Urothelium cell line (cell line): ENCODE measurements around the gene TMEM40.
"Not testable (repeated sequence)": the region's sequence is repeated elsewhere in the genome, so short reads cannot be mapped to it uniquely, and the experiment has no call there.

Experiments
- DNase-seq: peaks from one replicate; pipeline ENCODE4 v3.0.0; 2011; ENCODE audit warnings: low spot score, mixed read lengths
- FAIRE-seq: peaks from 2 replicates; lab custom pipeline; 2011; peaks lifted over from hg19 to GRCh38; lab: Jason Lieb, UNC

TMEM40 gene

DNA sequence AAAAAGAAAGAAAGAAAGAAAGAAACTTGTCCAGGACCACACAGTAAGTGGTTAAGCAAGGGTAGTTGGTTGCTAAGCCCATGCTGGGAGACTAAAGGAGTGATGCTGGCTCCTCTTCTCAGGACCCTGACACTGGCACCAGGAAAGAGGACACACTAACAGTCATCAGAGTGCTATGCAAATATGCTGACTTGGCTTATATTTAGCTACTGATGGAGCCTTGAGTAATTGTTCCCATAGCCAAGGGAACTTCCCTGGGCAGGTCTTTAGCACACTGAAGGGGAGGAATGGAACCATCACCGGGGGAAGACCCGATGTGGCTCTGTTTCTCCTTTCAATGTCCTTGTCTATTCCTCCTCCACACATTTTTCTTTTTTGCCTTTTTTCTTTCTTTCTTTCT is 6.2 kb downstream of the TMEM40 start:
- DNase-seq (no peak), FAIRE-seq (no peak)

DNA sequence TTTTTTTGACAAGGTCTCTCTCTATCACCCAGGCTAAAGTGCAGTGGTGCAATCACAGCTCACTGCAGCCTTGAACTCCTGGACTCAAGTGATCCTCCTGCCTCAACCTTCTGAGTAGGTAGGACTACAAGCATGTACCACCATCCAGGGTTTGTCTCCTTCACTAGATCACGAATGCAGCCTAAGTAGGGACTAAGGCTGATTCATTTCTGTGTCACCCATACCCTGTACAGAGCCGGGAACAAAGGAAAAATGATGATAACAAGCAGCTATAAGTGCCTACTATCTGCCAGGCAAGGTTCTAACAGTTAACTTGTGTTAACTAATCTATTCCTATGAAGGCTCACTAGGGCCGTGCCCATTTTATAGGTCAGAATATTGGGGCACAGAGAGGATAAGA is 7.0 kb downstream of the TMEM40 start:
- no peak for FAIRE-seq
- DNase-seq = no peak

DNA sequence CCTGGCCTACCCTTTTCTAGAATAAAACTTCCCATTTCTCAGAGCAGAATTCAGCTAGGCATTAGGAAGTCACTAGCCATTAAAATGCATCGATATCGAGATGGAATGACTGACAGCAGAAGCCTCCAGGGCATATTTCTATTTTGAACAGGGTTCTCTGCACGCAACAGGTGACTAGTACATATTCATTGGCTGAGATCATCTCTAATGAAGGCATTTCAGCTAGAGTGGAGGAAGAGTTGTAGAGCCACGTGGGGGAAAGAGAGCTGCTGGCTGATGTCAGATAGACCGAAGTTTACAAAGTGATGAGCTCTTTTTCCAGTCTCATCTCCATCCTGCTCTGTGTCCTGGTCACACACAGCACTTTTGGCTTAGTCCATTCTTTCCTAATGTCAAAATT is 7.5 kb downstream of the TMEM40 start:
- no peak for FAIRE-seq
- DNase-seq = peak; percentile 45

DNA sequence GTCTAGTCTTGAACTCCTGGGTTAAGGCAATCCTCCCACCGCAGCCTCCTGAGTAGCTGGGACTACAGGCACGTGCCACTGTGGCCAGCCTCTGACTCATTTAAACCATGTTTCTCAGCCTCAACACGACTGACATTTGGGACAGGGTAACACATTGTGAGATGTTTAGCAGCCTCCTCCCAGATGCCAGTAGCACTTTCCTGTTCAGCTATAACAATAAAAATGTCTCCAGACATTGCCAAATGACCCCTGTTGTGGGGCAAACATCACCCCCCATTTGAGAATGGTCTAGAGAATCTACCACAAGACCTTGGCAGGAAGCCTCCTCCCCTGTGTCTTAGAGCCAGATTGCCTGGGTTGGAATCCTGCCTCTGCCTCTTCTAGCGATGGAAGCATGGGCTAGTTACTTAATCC is 8.4 kb downstream of the TMEM40 start:
- DNase-seq (peak; percentile 68), FAIRE-seq (peak; percentile 30)

DNA sequence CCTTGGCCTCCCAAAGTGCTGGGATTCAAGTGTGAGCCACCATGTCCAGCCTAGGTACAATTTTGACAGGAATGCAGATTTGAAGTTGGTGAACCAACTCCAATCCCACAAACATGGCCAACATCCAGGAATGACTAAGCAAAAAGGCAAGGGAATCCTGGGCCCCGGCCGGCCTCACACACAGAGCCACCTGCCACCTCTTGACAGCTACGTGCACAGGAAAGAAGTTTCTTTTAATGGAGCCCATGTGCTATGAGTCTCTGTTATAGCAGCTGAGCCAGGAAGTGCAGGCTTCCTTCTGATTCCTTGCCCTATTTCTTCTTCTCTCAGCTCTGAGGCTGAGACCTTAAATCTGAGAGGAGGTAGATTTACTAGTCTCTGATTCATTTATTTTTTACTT is 8.8 kb downstream of the TMEM40 start:
- FAIRE-seq = no peak
- peak; percentile 86 for DNase-seq

DNA sequence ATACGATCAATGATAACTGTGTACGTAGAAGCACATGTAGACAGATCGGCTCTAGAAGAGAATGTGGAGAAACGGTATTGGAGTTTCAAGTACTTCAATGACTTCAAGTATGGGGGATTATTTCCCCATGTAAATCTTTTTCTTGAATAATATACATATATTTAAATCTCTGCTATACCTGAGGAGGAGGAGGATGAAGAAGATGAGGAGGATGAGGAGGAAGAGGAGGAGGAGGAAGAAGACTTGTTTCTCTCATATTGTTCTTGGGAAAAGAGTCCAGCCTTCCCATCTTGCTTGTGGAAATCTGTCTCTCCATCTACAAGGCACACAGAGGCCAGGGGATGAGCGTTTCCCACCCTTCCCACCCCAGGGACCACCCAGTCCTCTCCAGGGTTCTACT is 10.6 kb downstream of the TMEM40 start:
- DNase-seq (no peak), FAIRE-seq (no peak)

DNA sequence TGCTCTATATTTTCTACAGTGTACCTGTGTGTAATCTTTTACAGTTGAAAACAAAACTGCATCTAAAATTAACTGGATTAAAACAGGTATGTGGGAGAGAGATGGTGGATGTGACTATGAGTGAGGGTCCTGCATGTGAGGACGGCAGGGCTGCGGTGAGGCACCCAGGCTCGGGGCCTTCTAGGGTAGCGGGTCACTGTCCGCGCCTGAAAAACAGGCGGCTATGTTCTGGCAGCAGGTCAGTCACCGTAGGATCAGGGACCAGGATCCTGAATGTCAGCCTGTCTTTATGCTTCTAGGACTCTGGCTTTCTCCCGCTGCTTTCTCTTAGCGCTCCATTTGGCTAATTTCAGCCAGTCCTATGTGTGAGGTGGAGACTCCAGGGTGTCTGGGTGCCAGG is 12.6 kb downstream of the TMEM40 start:
- DNase-seq = no peak
- no peak for FAIRE-seq

DNA sequence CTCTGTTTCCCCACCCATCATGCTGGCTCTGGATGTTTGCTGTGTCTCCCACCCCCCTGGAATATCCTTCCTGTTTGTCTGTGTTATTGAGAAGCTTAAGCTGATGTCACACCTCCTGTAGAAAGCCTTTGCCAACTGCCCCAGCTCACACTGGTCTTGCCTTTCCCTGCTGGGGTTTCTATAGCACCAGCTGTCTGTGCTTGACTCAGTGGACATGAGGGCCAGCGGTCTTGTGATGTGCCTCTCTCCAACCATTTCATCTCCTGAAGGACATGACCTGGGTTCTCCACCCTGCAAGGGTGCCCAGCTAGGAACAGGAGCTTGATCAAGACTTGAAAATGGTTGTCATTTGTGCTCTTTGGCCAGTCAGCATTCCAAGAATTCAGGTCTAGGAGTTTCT is 14.7 kb downstream of the TMEM40 start:
- DNase-seq = no peak
- FAIRE-seq = no peak

DNA sequence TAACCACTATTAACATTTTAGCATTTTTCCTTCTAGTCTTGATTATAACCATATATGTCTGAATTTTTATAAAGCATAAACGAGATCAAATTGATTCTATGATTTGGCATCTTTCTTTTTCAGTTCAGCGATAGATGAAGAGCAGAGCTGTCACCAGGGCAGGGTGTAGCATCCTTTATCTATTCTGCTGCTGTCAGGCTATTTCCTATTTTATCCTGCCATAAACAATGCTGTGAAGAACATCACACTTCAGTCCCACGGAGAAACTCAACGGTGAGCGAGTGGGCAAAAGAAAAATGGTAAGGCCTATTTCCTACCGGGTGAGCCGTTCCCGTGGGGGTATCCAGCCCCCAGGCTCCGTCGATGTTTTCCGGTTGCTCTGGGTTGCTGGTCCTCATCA is 15.5 kb downstream of the TMEM40 start:
- FAIRE-seq = no peak
- no peak for DNase-seq

DNA sequence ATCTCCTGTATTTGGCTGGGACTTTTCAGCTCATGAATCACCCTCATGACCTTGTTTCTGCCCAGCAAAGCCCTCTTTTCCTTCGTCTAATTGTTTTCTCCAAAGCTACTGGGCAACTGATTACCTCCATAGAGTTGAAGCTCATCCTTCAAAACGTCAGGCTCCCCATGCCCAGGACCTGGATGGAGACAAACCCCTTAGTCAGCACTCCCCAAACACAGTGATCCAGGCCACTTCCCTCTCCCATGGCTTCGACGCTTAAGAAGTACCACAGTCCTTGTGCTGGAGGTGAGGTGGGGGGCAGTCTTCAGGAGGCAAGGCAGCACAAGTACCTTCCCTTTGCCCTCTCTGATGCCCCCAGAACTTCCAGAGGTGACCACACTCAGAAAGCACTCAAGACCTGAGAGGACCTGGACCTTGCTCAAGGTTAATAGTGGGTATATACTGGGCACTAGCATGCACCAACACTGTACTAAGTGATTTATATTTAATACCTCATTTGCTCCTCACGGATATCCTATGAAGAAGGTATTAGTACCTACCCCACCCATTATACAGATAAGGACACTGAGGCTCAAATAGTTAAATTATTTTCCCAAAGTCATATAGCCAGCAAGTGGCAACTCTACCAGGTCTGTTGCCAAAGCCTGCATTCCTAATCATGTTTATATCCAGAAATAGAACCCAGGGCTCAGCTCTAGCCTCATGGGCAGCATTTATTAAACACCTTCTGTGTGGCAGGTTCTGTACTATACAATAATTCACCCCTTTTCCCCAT is 16.5 kb downstream of the TMEM40 start:
- DNase-seq (no peak), FAIRE-seq (peak; percentile 59)

DNA sequence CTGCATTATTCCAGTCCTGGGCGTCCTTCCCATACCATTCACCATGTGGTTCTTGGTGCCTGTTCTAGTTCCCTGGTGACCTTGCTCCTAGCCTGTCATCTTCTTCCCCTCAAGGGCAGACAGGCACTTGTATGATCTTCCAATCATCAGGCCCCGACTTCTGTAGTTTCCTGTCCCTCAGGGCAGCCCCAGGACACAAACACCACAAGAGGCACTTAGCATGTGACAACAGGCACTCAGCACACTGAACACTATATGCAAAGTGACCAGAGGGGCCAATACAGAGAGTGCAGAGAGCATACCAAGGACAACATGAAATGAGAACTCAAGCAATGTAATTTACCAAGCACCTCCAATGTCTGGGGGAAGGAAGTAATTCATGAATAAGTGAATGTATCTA is 17.9 kb downstream of the TMEM40 start:
- FAIRE-seq (no peak), DNase-seq (no peak)

DNA sequence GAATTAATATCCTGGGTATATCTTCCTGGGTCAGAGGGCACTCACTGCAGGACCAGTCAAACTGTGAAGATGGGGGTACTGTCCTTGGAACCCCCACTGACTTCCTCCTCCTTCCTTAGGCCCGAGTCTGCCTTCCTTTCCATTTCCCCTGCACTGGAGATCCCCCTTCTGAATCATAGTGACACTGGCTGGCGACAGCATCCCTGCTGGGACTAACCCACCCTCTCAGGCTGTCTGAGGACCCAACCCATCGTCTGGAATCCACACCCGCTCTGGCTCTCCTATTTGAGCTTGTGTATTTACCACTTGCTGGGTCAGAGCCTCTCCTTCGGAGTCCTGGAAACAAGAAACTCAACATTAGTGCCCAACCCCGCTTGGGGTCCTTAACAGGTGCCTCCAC is 21.2 kb downstream of the TMEM40 start:
- no peak for DNase-seq
- FAIRE-seq = no peak

DNA sequence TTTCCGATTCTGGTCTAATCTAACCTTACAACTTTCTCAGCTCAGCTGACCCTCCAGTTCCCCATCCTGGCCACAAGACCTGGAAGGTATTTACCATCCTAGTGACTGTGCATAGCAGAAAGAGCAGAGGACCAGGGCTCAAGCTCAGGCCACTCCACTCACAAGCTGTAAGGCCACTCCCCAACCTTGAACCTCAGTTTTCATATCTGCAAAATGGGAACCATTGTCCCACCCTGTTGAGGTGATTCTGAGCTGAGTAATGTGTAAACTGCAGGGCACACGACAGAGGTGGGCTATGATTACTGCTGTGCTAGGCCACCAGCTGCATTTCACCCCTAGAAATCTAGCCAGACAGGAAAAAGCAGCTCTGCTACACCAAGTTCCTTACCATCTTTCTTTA is 21.7 kb downstream of the TMEM40 start:
- peak; percentile 23 for FAIRE-seq

DNA sequence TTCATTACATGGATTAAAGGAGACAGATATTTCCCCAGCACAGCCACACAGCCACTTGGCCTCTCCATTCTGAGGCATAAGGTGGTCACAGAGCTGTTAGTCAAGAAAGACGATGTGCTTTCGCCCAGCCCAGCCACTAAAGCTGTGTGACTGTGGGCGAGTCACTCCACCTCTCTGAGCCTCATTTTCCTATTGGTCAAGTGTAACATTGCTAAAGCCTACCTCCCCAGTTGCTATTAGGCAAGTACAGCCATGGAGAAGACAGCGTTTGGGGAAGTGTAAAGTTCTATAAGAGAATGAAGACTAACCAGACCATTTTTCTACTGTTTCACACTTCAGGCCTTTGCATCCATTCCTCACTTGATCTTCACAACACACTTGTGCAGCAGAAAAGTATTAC is 24.1 kb downstream of the TMEM40 start:
- no peak for FAIRE-seq
- DNase-seq = no peak

More for the DNA sequence above, 21.7 kb downstream of the TMEM40 start:
- DNase-seq = no peak

DNA sequence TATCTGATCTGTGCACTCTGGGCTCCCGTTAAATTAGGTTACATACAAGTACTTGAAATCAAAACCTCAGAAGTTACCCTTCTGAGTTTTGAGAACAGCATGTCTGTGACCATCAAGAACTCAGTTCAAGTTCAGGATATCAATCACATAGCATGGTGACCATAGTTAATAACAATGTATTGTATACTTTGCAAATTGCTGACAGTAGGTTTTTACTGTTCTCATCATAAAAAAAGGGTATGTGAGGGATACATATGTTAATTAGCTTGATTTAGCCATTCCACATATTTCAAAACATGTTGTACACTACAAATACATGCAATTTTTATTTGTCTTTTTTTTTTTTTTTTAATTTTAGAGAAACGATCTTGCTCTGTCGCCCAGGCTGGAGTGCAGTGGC is 25.5 kb downstream of the TMEM40 start:
- FAIRE-seq = no peak

DNA sequence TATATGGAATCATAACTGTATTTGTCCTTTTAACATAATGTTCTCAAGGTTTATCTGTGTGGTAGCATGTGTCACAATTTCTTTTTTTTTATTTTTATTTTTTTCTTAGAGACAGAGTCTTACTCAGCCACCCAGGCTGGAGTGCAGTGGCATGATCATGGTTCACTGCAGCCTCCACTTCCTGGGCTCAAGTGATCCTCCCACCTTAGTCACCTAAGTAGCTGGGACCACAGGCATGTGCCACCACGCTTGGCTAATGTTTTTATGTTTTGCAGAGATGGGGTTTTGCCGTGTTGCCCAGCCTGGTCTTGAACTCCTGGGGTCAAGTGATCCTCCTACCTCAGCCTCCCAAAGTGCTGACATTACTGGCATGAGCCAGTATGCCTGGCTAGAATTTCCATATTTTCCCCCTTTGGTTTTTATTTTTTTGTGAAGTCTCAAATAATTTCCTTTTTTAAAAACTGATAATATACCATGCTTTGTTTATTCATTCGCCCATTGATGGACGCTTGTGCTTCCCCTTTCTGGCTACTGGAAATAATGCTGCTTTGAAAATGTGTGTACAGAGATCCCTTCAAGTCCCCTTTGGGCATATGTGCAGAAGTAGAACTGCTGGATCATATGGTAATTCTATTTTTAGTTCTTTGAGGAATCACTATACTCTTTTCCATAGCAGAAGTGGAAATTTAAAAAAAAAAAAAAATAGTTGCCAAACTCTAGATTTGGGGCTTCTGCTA is 28.4 kb downstream of the TMEM40 start:
- DNase-seq (no peak), FAIRE-seq (no peak)

More for the DNA sequence above, 25.5 kb downstream of the TMEM40 start:
- no peak for DNase-seq

DNA sequence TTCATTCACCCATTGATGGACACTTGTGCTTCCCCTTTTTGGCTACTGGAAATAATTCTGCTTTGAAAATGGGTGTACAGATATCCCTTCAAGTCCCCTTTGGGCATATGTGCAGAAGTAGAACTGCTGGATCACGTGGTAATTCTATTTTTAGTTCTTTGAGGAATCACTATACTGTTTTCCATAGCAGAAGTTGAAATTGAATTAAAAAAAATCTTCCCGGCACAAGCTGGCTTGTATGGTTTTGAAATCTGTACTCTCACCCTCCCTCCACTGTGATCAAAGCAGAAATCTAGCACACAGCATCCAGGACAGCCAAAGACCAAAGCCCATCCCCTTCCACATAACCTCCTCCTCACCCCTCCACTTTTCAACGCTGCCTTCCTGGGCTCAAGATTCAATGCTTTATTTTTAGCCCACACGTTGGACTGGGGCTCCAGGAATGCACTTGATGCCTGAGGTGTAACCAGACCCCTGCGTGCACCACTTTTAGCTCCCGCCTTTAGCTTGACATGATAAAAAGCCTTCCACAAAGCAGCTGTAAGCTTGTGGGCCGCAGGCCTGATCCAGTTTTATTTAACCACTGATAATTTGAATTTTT is 29.9 kb downstream of the TMEM40 start:
- DNase-seq (no peak), FAIRE-seq (no peak)

DNA sequence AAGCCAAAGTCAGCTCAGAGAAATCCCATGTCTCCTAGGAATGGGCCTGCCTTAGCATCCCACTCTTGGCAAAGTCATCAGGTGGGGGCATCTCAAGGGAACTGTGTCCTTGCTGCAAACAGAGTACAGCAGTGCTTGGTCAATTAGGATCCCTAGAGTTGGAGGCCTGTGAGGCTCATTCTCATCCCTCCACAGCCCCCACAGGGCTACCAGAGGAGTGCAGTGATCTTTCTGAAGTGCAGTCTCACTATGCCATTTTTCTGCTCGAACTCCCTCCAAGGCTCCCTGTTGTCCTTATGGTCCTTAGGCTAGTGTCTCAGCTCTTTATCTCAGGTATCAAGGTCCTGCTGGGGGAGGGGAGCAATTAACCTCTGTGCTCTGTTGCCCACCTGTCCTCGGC is 31.1 kb downstream of the TMEM40 start:
- DNase-seq (no peak), FAIRE-seq (no peak)

DNA sequence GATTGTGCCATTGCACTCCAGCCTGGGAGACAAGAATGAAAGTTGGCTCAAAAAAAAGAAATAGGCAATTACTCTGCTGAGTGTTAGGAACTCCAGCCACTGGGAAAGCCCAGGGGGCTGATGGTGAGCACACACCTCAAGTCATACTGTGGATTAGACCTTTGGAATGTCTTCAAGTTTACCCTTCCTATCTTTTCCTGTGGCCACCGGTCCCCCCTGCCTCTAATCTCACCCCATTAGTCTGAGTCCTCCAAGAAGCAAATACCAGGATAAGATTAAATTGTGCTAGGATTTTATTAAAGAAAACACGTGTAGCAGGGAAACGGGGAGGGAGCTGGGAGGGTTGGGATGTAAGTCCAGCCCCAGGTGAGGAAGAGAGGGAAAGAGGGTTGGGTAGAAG is 31.6 kb downstream of the TMEM40 start:
- FAIRE-seq = no peak
- no peak for DNase-seq

DNA sequence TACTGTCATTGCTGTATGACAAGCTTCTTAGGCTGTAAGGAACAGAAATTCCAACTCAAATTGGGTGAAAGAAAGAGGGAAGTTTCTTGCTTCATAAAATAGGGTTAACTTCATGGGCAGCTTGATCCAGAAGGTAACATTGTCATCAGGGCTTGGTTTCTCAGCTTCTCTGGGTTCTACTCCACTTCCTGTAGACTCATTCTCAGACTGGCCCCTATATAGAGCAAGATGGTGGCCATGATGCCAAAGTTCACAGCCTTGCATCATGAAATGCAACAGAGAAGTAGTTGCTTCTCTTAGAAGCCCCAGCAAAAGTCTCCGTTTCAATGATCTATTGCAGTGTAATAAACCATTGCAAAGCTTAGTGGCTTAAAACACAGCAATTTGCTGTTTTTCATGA is 33.6 kb downstream of the TMEM40 start:
- no peak for DNase-seq

DNA sequence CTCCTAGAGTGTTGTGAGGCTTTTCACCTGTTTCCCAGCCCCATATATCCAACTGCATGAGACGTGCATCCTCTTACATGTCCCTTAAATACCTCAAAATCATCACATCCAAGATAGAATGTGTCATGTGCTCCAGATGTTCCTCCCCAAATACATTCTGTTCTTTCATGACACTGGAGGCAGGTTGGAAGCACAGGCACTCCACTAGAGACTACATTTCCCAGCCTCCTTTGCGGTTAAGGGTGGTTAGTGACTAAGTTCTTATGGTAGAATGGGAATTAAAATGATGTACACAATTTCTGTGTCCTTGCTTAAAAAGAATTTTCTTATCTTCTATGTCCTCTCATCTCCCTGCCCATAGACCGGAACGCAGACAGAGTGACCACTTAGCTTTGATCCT is 34.3 kb downstream of the TMEM40 start:
- no peak for FAIRE-seq

More for the DNA sequence above, 33.6 kb downstream of the TMEM40 start:
- FAIRE-seq = no peak

DNA sequence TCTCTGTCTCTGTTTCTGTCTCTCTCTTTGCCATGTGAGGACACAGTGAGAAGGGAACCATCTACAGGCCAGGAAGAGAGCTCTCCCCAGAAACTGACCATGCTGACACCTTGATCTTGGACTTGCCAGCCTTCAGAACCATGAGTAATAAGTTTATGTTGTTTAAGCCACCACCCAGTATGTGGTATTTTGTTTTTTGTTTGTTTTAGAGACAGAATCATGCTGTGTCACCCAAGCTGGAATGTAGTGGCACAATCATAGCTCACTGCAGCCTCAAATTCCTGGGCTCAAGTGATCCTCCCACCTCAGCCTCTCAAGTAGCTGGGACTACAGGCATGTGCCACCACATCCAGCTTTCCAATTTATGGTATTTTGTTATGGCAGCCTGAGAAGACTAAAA is 35.7 kb downstream of the TMEM40 start:
- FAIRE-seq, DNase-seq: not testable (repeated sequence)

More for the DNA sequence above, 34.3 kb downstream of the TMEM40 start:
- no peak for DNase-seq
